Dedifferentiated amniotic fluid mesenchymal stem cell (primary cell): ENCODE results near the gene MRPL45.

Source experiments
- DNase-seq: peaks from one replicate; pipeline ENCODE4 v3.0.0-alpha.2; 2016; ENCODE audit errors: extremely low spot score

Gene MRPL45

DNA sequence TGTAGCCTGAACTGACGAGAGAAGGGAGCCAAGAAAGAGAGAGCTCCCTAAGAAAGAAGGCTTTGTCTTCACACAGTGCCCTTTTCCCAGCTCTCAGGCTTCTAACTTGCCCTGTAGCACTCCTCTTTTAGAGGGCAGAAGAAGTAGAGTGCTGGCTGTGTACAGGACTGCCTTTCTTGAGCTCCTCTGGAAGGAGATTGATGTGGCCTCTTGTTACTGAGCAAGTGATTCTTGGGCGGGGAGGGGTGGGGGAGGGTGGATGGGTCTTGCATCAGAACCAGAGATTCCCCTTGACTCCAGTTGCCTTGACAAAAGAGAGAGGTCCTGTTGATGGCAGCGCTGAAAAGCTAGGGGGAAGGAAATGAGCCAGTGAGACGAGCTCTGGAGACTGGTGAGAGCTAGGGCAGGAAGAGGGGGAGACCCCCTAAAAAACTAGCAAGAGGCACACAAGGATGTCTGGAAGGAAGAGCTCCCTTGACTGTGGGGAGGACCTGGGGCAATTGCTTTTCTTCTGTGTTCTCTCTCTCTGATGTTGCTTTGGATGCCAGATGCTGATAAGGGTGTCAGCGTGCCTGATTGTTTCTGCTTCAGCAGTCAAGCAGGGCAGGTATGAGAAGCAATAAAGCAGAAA is 28.4 kb downstream of the MRPL45 start:
- DNase-seq: no peak

DNA sequence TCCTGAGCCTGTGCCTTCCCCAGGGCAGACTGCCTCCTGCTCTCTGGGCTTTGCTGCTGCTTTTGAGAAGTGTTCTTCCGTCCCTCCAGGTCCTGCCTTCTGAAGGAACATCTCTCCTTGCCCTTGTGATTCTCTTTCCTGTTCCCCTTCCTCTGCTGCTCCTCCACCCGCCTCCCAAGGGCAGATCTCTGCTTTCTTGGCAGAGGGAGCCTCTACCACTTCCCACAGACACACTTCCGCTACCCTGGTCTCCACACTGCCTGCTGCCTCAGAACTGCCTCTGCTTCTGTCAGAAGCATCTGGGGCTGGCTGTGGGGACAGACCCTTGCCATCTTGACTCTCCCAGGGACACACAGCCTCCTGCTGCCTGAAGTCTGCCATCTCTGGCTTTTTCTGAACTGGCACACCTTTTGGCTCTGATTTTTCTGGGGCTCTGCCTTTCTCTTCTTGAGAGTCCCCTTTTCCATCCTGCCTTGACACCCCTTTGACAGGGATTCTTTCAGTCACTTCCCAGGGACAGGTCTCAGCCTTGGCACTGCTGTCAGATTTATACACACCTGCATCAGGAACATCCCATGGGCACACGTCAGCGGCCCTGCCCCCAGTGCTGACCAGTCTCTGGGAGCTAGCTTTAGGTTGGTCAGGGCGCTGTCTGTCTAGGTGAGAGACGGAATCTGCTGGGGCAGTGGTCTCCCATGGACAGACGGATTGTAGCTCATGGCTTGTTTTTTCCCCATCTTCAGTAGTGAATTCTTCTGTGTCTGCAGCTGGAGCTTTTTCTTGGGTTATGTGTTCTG is 30.2 kb downstream of the MRPL45 start:
- DNase-seq: no peak

DNA sequence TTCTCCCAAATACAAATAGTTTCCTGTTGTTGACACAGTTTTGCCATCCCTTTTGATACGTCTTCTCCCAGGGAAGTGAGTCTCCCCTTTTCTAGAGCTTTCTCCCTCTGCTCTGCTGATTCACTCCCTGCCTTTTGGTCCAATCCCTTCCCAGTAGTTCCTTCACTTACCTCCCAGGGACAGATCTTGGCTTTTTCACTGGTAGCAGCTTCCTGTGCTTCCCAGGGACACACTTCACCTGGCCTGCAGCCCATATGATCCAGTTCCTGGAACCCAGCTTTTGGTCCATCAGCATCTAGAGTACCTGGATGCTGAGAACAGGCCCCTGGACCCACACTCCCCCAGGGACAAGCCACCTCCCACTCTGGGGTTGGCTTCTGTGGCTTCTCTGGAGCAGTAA is 31.0 kb downstream of the MRPL45 start:
- DNase-seq: no peak

DNA sequence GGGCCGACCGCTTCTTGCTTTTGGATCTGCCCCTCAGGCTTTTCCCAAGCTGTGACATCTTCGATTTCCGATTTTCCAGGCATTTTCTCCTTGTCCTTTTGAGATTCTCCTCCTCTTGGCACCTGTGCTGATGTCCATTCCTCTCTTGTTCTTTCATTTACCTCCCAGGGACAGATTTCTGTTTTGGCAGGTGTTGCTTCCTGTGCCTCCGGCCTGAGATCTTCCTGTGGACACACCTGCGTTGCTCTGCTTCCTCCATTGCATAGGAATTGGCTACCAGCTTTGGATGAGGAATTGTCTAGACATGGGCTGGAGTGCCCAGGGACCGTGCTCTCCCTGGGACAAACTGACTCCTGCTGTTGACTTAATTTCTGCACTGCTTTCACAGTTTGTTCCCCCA is 31.7 kb downstream of the MRPL45 start:
- no peak for DNase-seq

DNA sequence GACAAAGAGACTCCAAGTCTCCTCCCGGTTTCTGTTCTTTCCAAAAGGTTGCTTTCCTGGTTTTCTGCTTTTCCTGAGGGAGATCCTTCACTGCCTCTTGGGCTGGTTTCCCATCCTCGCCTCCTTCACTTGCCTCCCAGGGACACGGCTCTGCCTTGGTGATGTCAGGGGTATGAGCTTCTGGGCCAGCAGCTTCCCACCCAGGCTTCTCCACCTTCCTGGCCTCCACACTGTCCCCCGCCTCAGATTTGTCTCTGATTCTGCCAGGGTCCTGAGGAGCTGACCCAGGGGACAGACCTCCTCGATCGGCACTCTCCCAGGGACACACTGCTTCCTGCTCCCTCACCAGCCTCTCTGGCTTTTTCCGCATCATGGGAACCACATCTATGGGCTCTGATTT is 32.3 kb downstream of the MRPL45 start:
- DNase-seq: no peak

DNA sequence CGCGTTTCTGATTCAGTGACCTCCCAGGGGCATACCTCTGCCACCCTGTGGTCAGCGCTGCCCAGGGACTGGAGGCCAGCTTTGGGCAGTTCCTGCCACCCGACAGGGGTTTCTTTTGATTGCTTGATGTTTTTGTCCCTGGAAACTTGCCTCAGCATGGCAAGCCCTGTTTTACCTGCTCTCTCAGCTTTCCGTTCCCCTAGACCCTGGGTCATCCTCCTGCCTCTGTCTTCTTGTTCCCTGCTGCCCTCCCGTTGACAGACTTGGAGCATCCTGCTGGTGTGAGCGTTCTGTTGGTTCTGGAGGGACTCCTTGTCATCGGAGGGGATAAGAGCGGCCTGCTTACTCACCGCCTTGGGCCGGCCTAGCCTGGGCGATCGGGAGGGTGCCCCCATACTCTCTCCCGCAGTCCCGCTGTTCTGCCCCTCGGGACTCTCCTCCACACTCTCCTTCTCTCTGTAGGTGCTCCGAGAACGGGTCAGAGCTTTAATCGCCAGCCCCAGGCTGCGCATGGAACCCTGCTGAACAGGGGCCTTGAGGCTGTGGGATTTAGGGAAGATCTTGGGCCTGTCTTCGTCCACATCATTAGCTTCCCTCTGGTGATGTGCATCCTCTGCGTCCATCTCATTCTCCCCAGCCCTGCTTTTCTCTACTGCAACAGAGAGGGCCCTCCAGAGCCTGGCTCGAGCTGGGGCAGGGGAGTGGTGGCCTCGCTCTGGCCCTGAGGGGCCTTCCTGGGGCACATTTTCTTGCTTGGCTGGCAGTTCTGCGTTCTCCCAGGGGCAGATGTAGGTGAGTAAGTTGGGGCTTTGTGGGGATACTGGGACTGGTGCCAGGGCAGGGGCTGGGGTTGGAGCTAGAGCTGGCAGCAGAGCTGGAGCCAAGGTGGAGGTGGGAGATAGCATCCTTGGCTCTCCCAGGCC is 33.1 kb downstream of the MRPL45 start:
- DNase-seq: no peak

DNA sequence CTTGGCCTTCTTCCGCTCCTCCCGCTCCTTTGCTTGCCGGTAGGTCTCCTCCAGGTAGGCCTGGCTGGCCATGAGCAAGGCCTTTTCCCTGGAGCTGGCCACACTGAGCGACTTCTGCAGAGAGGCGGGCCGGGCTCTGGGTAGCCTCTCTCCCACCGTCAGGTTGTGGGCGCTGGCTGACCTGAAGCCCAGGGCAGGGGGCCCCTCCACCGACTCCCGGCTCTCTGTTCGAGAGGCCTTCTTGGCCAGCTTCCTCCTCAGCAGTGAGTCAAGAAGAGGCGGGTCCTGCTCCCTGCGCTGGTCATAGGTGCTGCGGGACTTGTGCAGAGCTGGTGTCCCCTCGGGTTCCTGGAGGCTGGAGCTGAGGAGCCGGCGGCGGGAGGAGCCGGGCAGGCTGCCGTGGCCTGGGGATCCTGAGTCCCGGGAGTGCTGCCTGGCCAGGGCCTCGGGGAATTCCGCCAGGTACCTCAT is 34.0 kb downstream of the MRPL45 start:
- no peak for DNase-seq

DNA sequence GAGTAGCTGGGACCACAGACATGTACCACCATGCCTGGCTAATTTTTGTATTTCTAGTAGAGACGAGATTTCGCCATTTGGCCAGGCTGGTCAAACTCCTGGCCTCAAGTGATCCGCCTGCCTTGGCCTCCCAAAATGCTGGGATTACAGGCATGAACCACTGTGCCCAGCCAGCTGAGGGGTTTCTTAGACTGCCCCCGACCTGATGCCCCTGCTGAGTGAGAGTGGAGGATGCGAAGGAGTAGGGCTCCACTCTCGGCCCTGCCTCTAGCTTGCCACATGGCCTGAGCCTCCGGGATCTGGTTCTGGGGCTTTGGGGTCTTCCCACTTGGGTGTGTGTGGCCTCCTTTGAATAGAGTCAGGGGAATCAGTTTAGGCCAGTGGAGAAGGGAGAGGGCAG is 35.8 kb downstream of the MRPL45 start:
- DNase-seq: no peak

DNA sequence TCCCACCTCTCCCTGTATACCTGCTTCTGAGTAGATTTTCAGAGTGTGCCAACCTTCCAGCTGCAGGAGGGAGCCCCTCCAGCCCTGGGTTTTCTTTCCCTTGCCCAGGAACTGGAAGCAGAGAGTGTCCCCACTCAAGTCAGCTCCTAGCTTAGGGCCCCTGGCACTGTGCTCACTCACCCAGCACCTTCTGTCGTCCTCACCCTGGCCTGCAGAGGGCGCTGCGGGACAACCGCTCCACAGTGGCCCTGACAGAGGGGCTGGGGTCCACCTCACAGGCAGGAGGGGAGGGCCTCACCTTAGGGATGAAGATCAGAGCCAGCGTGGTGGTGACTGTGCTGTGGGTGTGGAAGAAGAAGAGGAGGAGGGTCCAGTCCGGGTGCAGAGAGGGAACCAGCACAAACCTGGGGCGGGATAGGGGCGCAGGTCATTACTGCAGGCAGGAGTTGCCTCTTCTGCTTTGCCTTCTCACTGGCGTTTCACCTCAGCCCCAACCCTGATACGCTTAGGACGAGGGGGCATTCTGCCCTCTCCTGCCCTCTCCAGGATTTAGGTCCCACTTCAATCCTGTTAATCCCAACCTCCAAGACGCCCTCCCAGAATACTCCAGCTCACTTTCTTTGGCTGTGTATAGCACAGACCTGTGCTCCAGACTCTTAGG is 36.8 kb downstream of the MRPL45 start:
- DNase-seq: no peak

DNA sequence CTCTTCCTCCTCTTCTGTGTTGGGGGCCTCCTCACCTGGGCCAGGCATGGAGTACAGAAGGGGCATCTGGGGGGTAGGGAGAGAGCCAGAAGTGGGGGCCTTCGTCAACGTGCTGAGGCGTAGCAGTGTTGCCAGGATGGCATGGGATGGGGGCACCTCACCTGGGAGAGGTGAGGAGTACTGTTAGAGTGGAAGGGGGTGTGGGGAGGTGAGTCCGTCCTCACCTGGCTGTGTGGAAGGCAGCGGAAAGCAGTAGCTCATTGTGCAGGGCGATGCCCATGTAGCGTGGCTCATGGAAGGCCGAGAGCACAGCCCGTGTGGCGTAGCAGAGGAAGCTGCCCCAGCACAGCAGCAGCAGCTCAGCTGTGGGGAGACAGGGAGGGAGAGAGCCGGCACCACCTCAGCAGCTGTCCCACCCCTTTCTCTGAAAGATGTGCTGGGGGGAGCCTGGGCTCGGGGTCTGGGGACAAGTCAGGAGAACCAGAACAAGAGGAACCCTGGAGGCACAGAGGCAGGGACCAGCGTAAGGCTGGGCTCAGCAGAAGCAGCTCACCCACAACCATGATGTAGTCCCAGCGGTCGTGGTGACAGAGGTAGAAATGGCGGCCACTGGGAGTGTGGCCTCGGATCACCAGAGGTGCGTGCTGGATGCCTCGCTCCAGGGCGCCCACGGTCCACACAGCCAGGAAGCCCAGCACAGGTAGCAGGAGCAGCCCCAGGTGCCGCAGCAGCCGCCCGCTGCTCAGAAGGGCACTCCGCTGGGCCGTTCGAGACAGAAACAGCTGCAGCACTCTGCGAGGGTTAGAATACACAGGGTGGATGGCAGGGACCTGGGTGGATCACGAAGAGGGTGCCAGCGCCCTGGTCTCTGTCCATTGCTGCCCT is 37.8 kb downstream of the MRPL45 start:
- no peak for DNase-seq

DNA sequence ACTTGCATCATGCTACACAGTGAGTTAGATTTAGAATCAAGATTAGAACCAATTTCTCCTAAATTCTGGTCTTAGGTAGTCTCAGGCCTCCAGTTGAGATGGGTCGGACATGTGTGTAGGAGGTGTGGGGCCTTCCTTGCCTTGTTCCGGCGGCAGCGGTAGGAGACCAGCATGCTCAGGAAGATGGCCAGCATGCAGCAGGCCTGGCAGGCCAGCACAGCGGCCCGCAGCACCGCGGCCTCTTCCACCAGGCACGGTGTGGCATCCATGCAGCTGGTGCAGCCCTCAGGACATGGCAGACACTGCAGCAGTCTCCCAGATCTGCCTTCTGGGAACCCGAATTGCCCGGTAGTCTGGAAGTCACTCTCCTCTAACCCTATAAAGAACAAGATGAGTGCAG is 39.9 kb downstream of the MRPL45 start:
- DNase-seq: no peak

DNA sequence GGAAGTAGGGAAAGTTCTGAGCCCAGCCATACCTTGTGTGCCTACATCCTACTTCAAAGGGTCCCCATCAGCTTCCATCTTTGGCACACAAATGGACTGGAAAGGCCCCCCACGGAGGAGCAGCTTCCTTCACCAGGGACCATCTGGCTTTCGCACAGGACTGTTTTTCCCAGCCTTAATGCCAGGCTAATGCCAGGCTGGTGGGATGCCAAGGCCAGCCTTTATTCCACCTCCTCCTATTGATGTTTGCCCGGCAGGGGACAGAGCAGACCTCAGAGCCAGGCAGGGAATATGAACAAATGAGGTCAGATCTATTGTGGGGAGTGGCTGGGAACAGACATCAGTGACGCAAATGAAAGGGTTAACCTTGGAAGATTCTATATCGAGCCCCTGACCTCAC is 41.1 kb downstream of the MRPL45 start:
- no peak for DNase-seq

DNA sequence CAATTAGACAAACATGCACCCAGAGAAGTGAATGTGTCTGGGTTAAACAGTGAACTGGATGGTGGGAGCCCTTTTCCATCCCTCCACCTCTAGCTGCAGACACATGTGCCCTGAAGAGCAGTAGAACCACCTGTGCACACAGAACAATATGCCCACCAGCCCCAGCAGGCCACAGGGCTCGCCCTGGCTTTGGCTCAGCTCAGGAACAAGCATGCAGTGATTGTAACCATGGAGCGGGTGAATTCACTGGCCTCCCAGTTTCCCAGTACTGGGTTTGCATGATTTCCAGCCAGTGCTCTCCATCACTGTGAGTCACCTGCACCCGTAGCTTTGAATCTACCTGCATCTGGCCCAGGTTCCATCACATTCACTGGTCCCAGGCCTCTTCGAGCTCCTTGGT is 41.6 kb downstream of the MRPL45 start:
- no peak for DNase-seq

DNA sequence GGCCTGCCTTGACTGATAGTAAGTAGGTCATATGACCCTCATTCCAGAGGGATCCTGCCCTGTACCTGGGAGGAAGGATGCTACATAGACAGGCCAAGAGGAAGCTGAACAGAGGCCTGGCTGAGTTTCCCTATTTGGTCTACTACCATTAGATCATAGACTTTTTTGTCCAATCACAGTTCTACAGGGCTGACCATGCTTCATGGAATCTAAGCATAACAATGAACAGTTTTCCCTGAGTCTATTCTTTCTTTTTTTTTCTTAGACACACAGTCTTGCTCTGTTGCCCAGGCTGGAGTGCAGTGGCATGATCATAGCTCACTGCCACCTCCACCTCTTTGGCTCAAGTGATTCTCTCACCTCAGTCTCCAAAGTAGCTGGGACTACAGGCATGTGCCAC is 42.9 kb downstream of the MRPL45 start:
- DNase-seq: no peak

DNA sequence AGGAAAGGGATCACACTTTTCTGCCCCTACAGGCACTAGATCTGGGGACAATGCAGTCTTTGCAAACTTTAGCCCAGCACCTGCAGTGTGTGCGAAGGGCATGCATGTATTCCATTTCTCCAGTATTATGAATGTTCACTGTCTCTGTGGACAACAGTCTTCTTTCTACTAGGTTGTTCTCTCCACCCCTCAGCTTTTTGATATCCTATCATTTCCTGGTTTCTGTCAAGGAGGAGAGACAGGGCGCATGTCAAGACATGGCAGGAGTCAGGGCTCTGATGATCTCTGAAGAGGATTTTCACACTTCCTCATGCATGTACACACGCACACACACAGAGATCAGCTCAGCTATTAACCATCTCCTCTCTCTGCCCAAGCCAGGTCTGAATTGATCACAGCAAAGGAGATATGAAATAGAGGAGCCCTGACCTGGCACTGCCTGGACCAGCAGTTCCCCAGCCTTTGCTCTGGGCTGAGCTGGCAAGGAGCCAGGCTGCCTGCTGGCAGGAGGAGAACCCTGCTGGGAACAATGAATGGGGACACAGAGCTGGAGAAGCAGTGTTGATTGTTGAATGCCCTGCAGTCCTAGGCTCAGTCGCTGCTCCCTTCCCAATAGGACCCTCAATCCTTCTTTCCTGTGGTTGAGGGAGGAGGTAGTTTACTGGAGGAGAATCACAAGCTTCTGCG is 44.2 kb downstream of the MRPL45 start:
- no peak for DNase-seq

DNA sequence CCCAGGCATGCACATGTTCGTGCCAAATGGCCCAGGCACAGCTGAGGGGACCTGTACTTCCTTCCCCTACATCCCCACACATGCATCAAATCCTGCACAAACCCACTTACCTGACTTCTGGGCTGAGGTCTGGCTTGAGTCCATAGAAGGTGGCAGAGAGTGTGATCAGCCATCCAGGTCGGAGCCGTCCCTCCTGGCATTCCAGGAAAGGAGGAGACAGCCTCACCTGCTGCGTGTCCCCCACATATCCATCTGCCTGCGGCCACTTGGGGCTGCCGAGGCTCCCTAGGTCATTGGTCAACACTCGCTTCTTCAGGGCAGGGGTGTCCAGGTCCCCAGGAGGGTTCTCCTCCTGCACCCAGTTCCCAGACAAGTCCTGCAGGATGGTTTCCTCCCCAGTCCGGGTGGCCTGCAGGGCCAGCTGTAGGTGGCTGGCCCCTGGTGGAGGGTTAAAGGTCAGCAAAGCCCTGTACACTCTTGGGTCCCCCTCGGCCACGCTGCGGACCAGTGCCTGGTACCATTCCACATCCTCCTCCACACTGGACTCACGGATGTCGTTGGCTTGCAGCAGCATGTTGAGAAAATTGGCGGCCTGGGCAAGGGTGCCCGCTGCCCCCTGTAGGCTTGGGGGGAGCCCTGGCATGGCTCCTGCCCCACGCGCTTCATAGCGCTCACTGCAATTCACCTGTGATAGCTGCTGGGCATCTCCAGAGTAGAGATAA is 46.1 kb downstream of the MRPL45 start:
- DNase-seq: no peak

DNA sequence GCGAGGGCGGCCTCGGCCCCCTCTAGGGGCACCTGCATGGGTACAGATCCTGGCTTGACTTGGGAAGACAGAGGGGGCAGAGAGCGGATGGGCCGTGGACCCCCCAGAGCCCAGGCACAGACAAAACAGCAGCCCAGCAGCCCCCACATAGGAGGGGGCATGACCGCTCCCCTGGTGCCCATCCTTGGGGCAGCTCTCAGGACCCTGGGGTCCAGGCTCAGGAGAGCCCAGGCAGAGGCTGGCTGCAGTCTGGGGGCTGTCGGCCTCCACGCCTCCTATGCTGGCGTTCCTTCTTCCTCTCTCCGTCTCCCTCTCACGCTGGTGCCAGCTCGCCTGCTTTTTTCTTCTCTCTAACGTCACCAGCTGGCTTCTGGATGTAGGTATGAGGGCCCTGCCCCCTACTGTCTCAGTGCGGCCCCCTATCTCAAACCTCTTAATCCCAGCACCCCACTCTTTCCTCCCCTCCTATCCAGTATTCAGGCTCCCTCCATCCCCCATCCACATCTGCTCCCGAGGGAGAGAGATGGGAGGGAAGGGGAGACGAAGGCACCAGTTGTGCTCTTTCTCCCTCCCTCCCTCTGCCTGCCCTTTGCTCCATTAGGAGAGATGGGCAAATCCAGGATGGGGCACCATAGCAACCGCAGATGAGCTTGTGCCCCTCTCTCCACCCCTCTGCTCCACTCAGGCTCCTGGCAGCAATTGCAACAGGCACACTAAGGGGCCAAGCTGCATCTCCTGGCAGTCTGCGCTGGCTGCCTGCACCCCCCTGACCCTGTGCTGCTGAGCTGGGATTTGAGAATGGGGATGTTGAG is 46.8 kb downstream of the MRPL45 start, which contains the start of gene GPR179:
Gene GPR179 (minus strand): TSS at position 349 of the 812 bp plus-strand sequence. CDS start 167 bp downstream, at position 182.
- no peak for DNase-seq

DNA sequence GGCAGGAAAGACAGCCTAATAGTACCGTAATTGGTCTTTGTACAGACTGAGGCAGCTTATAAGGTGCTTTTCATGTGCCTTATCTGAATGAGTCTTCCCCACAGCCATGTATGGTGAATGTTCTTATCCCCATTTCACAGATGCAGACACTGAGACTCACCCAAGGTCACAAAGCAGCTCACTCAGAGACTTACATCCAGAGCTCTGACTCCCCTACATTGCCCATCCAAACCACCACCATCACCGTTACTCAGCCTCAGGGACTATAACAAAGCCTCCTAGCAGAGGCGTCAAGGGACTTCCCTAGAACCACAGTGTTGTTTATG is 47.4 kb downstream of the MRPL45 start:
- no peak for DNase-seq

DNA sequence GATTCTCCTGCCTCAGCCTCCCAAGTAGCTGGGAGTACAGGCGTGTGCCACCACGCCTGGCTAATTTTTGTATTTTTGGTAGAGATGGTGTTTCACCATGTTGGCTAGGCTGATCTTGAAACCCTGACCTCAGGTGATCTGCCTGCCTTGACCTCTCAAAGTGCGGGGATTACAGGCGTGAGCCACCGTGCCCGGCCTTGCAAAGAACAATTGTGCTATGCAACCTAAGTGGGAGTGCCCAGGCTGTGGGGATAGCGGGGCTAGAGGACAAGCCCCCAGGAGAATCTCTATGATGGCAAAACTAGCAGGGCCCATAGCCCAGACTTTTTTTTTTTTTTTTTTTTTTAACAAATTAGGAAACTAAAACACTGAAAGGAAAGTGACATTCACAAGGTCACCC is 48.8 kb downstream of the MRPL45 start:
- DNase-seq: no peak
